ENCODE measurements around the gene ERGIC2.
A peak's percentile ranks its signal among the peaks of the same experiment; 100 is the strongest.
"Not testable (repeated sequence)": the region's sequence is repeated elsewhere in the genome, so short reads cannot be mapped to it uniquely, and the experiment has no call there.

Gene ERGIC2, protein sequence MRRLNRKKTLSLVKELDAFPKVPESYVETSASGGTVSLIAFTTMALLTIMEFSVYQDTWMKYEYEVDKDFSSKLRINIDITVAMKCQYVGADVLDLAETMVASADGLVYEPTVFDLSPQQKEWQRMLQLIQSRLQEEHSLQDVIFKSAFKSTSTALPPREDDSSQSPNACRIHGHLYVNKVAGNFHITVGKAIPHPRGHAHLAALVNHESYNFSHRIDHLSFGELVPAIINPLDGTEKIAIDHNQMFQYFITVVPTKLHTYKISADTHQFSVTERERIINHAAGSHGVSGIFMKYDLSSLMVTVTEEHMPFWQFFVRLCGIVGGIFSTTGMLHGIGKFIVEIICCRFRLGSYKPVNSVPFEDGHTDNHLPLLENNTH

DNA sequence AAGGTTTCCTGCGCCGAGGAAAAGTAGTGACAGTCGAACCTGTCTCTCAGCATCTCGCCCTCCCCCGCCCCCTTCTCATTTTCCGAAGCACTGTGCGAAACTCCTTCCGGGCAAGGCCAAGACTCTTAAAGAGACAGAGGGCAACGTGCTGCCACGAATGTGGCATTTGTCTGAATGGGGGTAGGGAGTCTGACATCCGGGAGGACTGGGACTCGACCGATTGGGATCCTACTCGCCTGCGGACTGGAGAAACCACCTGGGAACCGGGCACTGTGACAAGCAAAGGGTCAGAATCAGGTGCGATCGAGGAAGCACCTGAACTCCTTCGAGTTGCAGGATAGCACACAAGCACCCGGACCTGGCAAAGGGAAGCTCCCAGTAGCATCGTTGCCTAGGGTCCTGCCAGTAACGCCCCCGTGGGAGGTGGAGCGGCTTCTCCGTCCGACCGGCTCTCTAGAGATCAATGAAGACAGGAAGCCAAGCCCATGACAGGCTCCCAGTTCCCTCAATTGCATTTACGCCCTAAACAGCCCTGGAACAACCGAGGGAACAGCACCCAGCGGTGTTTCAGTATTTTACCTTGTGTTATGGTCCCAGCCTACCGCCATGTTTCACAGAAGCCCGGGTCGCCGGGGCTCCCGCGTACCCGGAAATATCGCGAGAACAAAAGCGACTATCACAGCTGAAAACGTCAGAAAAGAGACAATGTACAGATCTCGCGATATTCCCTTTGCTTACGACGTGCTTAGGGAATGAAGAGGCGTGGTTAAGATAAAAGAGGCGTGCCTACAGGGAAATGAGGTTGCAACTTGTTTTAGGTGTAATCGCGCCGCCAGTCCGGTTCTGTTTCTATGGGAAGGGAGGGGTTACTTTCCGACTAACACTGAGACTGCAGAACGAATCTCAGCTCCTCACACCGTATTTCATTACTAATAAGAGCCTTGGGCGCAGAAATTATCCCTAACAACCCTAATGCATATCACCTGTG, at the start of gene ERGIC2:
Gene ERGIC2, minus strand, starts transcription at position 637 of the 988 bp plus-strand sequence. CDS start 9,539 bp downstream, outside the sequence.
- DNase-seq = peak; percentile 99

DNA sequence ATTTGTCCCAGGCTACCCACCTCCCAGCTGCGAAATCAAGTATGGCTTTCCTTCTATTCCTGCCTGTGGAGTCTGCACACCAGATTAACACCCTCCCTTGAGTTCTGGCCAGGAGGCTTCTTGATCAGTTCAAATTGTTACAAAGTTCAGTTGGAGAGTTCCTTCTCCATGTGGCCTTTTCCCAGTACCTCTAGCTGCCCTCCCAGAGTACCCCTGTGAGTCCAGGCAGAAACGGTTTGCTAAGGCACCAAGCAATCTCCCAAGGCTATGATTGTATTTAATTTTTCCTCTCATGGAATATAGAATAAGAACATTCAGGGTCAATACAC, 49.7 kb upstream of the ERGIC2 start:
- no peak for DNase-seq

DNA sequence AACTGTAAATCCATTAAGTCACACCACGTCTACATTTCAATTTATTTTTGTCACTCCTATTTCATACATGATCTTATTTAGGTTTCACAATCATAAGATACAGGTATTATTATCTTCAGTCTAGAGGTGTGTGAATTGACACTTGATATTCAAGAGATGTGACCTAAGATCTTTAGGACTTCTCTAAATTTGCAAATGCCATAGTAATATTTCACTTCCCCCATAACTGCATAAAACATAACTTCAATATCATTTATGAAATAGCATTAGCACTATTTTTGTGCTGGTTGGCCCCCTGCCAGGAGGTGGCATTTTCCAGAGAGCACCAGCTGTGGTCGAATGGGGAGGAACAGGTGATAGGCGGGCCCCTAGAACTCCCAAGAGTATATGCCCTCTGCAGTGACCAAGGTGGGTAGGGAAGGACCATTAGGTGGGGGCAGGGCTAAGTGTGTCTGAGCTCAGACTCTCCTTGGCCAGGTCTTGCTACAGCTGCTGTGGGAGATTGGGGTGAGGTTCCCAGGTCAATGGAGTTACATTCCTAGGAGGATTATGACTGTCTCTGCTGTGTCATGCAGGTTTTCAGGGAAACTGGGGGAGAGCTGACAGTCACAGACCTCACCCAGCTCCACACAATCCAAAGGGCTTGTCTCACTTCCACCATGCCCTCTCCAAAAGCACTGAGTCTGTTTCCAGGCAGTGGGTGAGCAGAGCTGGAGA, 49.2 kb upstream of the ERGIC2 start:
- DNase-seq = no peak

DNA sequence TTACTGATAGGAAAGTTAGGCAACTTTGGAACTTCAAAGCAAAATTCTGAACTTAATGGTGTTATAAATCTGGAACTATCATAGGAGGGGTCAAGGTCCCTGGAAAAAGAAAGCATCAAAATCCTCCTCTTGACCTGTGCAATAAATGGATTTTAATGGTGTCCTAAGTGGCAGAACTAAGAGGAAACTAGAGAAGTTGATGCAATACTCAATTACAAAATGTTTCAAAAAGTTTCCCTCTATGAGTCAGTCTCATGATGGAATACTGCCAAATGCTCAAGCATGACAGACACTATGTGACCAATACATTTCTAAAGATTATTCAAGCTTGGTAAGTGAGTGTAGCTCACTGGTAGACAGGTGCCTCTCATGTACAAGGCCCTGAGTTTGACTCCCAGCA, 47.7 kb upstream of the ERGIC2 start:
- DNase-seq = no peak

DNA sequence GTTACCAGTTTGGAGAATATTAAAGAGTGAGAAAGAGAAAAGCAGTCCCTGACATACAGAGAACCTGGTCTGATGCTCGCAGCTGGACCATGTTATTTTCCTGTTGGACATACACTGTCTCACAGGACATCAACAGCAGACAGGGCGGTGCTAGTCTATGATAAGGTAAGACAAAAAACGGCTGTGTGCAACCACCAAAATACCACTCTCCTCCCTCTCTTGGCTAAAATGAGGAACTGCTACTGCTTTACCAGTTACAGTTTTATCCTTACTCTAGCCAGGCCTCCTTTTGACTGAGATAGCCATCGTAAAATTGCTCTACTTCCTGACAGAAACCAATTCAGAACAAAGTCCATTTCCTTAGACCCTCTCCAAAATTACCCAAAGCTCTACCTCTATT, 47.0 kb upstream of the ERGIC2 start:
- no peak for DNase-seq

DNA sequence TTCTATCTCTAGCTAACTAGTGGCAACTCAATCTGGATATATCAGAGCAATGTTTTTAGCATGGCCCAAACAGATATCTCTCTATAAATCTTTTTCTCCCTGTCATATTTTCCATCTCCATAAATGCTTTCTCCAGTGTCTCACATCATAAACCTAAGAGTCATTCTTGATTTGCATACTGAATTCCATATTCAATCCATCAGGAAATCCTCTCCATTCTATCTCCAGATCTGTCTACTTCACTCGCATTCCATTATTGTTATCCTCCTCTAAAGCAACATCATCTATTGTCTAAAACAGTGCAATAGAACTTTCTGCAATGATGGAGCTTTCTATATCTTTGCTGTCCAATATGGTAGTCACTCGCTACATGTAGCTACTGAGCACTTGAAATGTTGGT, 45.5 kb upstream of the ERGIC2 start:
- no peak for DNase-seq

DNA sequence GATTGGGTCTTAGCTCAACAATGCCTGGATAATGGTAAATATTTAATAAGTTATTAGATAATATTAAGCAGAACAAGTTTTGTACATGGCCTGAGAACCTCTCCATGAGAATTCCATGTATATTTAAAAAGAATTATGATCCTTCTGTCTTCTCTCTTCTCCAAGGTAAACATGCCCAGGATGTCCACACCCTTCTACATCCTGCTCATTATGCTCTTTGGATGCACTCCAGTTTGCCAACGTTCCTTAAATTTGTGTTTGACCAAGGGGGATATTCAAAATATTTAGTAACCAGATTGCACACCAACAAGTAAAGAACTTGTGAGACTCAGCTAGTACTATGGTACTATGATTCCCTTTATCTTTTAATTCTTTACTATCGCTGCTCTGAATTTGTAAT, 44.8 kb upstream of the ERGIC2 start:
- no peak for DNase-seq

DNA sequence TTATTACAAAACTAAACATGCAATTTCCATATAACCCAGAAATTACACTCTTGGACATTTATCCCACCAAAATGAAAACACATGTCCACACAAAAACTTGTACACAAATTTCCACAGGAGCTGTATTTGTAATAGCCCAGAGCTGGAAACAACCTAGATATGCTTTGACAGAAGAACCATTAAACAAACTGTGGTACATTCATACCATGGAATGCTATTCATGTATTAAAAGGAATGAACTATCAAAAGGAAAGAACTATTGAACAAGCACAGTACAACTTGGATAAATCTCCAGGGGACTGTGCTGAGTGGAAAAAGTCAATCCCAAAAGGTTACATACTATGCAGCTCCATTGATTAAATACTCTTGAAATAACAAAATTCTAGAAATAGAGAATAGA, 35.8 kb upstream of the ERGIC2 start:
- DNase-seq = no peak

DNA sequence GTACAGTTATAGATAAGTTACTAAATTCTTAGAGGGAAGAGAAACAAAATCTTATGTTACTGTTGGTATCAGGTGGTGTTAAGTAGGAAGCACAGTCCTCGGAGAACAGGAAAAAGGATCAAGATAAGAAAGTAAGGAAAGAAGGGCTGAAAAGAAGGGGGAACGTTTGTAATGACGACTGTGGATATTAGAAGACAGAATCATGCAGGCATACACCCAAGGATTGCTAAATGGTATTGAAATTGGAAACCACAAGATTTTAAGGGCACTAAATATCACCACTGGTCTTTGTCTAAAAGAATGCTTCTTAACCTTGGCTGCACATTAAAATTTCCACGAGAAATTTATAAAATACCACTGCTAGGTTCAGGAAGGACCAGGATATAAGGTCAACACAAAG, 34.1 kb upstream of the ERGIC2 start:
- DNase-seq = no peak

DNA sequence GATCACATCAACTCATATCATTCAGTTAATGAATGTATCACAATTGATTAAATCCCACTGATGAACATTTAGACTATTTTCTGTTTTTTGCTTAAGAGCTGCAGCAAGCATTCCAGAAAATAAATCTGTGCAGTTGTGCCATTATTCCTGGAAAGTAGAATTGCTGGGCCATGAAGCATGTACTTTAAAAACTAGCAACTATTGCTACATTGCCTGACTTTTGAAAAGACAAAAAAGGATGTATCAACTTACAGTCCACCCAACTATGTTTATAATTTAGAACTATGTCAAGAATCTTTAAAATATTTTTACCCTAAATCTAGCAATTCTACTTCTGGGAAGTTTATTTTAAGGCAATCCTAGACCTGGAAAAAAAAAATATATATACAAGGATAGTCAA, 33.4 kb upstream of the ERGIC2 start:
- no peak for DNase-seq

DNA sequence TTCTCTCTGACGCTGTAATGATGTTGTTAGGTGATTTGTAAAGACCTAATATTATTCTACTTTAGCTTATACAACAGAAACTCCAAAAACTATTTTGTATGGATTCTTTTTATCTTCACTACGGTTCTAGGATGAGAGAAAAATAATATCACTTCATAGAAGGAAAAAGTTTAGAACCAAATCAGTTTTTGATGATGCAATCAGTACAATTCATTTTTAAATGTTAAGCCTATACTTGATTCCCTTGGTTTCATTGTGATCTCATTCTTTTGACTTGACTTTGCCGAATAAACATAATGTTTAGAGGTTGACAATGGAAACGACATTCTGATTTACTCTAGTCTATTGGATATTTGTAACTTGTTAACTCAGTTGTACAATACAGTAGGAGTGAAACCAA, 24.6 kb upstream of the ERGIC2 start:
- no peak for DNase-seq

DNA sequence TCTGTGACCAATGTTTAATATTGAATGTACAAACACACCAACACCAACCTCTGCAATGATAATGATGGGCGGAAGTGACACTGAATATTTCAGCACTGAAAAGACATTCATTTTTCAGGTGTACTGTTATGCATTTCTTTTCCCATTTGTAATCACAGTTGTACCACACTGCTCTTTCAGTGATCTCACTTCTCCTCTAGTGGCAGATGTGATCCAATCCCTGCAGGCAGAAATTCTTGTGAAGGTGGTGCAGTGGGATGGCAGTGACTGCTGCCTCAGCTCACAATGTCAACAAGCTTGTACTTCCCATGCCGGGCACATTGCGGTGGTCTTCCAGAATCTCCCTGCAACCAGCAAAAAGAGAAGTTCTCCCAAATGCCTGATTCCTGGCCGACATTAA, 23.0 kb upstream of the ERGIC2 start:
- DNase-seq = no peak

DNA sequence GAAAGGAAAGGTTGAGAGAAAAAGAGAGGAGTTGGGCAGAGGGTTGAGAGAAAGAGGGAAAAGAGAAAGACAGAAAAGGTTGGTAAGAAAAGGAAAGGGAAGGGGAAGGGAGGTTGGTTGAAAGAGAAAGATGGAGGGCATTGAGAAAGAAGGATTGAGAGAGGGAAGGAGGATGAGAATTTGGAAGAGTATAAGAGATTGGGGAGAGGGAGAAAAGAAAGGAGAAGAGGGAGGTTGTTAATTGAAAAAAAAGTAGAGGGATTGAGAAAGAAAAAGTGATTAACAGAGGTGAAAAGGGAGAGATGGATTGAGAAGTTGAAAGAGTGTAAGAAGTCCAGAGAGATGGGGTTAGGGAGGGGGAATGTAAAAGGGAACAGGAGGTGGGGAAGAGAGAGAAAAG, 21.5 kb upstream of the ERGIC2 start:
- DNase-seq = no peak

DNA sequence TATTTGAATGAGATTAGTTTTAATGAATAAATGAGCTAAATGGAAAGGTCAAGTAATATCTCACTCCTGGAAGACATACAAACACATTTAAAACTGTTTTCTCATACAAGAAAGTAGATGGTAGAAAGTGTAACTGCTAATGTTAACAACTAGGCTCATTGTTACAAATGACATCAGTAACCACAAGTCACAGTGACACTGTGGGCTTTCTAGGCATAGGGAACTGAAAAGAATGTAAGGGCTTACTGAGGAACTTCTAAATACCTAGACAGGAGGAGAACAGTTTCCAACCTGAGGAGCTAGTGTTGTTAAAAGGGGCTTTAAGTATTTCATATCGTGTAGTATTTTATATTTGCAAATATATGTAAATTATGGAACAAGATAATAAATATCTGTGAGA, 17.5 kb upstream of the ERGIC2 start:
- no peak for DNase-seq

DNA sequence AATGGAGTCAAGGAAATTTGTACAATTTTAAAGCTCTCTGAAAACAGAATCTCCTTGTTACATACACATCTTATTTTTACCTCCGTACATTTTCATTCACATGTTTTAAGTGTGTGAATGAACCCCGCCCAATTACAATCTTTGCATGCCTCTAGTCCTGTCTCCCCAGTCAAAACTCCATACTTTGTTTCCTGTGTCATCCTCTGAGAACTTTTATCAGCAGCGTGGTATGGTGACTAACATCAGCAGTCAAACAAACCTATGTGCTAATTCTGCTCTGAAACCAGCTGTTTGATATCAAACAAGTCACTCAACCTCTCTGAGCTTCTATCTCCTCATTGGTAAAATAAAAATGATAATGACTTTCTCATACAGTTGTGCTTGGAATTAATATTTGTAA, 15.8 kb upstream of the ERGIC2 start:
- no peak for DNase-seq

DNA sequence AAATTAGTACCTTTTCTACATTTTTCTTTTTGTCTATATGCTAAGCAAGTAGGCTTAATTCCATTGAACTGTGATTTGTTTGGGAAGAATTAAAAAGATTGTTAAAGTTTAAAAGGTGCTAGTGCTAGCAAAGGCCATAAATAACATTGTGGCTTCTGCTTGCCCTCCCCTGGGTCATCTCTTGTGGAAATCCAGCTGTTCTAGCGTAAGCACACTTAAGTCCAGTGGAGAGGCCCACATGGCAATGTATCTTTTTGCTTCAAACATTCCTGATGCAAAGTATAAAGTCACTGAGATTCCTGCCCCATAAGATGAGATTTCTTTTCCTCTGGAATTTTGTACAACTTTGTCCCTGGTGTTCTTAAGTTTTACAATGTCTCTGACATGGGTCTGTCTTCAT, 14.4 kb upstream of the ERGIC2 start:
- no peak for DNase-seq

DNA sequence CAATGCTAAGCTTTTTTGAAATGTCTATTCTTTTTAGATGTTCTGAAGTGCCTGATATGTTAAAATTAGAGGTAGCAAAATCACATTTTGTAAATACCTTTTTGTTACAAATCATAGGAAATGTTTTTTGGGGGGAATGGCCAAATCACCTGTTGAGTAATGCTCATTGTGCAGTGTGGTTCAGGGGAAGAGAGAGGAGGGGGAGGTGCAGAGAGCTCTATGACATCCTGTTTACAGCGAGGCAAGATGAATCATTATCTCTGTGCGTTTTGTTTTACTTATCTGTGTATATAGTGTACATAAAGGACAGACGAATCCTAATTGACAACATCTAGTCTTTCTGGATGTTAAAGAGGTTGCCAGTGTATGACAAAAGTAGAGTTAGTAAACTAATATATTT, 9.4 kb upstream of the ERGIC2 start:
- DNase-seq = not testable (repeated sequence)

DNA sequence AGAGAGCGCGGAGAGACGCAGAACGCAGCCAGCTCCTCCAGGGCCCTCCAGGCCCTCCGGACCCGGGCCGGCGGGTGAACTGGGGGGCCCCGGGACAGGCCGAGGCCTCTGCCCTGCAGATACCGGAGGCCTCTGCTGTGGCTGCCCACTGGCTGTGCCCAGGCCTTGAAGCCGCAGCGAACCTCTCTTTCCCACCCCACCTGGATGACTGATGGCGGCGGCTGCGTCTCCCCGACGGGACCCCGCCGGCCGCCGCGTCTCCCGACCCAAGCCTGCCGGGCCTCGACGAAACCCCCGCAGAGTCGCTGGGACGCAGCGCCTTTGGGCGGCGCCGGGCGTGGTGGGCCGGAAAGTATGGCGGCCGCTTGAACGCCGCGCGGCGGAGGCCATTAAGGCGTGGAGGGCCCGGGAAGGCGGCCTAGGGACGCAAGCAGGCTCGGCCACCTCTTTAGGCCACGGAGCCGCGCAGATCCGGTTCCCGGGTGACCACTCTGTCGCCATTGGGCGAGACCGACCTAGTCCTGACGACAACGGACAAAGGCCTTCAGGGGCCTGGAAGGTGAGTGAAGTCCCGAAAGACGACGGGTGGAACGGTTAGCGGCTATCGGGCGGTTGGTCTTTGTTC, 8.4 kb upstream of the ERGIC2 start:
- DNase-seq = no peak

DNA sequence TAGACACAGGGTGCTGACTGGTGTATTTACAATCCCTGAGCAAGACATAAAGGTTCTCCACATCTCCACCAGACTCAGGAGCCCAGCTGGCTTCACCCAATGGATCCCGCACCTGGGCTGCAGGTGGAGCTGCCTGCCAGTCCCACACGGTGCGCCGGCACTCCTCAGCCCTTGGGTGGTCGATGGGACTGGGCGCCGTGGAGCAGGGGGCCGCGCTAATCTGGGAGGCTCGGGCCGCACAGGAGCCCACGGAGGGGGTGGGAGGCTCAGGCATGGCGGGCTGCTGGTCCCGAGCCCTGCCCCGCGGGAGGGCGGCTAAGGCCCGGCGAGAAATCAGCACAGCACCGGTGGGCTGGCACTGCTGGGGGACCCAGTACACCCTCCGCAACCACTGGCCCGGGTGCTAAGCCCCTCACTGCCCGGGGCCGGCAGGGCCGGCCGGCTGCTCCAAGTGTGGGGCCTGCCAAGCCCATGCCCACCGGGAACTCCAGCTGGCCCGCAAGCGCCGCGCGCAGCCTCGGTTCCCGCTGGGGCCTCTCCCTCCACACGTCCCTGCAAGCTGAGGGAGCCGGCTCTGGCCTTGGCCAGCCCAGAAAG, 5.2 kb upstream of the ERGIC2 start:
- not testable (repeated sequence) for DNase-seq

DNA sequence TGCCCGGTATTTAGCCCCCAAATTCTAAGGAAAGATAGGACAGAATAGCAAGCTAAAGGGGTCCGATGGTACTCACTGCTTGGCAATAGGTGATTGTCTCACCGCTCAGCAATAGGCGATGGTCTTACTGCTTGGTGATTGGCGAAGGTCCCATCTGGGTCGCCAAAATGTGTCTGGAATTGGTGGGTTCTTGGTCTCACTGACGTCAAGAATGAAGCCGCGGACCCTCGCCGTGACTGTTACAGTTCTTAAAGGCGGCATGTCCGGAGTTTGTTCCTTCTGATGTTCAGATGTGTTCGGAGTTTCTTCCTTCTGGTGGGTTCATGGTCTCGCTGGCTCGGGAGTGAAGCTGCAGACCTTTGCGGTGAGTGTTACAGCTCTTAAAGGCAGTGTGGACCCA, 4.2 kb upstream of the ERGIC2 start:
- not testable (repeated sequence) for DNase-seq

DNA sequence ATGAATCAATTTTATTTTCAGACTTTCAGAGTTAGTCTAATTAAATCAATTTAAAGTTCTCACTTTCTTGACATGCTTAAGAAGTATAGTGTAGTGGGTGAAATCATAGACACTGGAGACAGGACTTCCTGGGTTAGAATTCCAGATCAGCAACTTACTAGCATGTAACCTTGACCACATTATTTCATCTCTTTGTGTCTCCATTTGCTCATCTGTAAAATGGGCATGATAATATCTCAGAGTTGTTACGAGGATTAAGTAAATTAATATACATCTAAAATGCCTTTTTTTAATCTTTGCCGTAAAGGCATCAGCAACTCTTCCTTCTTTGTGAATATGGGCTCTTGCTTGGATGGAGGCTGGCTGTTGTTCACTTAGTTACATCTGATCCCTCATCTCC, 1.3 kb upstream of the ERGIC2 start:
- DNase-seq = no peak

DNA sequence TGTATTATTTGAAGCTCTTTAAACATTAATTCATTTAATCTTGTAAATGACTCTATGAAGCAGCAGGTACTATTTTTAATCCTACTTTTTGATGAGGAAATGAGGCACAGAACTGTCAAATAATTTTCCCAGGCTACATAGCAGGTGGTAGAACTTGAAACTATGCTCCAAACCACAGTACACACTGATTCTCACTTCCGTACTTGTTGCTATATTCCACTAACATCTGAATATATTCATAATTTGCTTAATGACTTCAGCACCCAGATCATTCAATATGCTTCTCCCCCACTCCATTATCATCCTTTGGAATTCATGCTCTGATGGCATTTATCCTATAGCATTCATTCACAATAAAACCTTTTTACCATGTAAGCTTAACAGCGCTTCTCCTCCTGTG, 4.9 kb downstream of the ERGIC2 start:
- no peak for DNase-seq

DNA sequence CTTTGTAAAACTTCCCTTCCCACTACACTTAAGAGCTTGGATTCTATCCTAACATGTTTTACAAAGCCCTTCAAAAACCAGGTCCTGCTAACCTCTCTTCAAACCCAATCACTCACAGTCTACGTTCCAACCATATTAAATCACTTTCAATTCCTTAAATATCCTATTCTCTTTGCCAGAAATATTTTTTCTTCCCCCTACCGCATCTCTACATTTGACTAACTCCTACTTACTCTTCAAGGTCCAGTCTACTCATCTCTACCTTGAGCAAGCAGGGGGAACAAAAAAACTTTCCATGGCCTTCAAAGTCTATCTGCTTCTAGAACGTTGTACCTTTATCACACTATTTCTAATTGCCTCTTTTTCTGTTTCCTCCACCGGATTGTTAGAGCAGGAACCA, 6.1 kb downstream of the ERGIC2 start:
- DNase-seq = no peak

All from NCI-H2171 (cell line).